Pons (tissue), 1 donor: ENCODE results near the gene PAGE5.

Source experiments
- DNase-seq: peaks from one replicate; pipeline ENCODE4 v3.0.0-alpha.2; 2016; ENCODE audit warnings: low spot score

PAGE5 gene

DNA sequence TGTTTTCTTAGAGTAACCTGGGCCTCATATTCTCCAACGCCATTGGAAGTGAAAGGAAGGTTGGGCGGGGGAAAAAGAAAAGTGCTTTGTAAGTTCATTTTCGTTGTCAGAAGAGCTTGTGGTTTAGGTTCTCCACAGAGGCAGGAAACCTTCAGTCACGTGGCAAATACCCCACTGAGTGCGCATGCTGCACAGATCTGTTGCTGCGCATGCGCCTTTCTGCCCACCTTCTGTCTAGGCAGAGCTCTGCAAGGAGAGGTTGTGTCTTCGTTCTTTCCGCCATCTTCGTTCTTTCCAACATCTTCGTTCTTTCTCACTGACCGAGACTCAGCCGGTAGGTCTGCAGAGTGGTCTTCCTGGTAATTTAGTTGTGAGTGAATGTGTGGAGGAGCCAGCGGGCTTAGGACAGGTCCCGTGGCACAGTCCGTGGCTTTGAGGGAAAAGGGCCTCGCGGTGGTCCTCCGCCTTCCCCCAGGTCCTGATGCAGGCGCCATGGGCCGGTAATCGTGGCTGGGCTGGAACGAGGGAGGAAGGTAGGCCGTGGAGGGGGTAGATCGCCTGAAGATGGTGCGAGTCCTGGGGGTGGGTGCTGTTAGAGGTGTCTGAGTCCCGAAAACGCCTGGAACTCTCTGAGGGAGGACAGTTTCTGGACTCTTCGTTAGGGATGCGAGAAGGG lies at the start of gene PAGE5:
PAGE5 (plus strand) TSS at position 228 of the 676 bp plus-strand sequence. CDS start 1,037 bp downstream, outside the sequence.
- DNase-seq: no peak

DNA sequence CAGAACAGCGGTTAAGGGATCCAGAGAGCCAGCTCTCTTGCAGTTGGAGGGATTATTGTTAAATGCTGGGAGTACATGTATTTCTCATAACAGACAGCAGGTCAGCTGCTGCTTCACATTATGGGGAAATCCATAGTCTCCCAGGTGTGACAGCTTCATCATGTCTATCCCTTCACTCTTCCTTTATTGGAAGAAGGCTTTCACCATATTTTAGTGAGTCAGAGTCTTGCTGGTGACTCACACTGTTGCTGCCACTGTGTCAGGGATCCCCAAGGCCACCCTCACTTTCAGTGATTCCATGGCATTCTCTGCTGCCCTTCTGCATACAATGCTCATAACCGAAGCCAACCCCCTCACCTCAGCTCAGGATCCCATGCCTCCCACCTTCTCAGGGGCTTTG lies 32.9 kb upstream of the PAGE5 start:
- DNase-seq: no peak

DNA sequence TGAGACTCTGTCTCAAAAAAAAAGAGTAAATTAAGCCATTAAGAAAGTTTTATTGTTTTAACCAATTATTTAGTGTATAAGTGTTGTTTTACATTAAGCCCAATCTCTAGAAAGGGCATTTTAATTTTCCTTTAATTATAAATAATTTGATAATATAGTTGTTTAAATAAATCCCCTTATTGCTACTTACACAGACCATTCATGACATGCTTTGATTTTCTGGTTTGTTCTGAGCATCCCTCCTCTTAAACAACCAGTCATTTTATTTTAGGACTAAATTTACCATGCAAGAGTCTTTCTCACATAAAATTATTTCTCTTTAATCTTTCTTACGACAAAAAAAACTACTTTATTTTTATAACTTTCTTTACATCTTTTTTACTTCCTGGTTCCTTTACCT lies 23.5 kb upstream of the PAGE5 start:
- no peak for DNase-seq

DNA sequence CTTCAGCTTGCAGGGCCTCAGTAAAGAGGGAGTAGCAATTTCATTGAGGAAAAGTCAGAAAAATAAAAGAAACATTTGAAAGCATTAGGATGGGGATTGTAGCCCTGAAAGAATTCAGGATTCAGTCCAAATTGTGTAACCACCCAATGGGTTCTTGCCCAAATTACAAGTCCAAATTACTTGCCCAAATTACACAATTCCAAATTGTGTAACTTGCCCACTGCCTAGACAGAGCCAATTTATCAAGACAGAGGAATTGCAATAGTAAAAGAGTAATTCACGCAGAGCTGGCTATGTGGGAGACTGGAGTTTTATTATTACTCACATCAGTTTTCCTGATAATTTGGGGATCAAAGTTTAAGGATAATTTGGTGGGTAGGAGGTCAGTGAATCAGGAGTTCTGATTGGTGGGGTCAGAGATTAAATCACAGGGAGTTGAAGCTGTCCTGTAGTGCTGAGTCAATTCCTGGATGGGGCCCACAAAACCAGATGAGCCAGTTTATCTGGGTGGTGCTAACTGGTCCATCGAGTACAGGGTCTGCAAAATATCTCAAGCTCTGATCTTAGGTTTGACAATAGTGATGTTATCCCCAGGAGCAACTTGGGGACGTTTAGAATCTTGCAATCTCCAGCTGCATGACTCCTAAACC lies 18.1 kb upstream of the PAGE5 start:
- DNase-seq: no peak

DNA sequence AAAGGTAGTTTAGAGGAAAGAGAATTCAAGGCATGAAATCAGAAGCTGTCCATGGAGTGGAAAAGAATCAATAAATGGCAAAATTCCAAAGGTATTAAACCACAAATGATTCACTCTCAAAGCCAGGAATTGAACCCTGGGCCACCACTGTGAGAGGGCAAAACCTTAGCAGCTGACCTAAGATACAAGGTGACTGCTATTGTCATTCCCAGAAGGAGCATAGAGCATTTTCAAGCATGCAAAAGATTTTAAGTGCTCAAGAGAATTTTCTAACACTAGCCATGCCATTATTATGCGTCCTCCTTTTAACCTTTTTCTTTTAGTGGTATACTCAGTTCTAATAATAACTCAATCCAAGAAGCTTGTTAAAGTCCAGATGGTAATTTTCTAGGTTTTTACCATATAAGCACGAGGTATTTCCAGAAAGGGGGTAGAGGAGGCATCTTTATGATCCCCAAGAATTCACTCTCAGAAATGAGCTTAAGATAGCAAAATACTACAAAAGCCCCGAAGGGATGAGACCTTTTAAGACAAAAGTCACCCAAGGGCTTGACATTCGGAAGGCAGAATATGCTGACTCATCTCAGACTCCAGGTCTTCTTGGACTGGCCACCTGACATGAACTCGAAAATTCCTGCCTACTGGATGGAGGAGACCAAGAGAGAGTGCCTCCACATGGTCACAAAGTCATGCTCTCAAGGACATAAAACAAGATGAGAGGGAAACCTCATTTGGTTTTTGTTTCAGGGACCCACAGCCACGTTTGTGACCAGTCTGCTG lies 13.8 kb upstream of the PAGE5 start:
- no peak for DNase-seq

- DNase-seq: no peak
Observed at GRCh38 chrX:55210931-55211677, 9.0 kb upstream of the PAGE5 start.

GRCh38 chrX:55213381-55213780 lies 6.8 kb upstream of the PAGE5 start:
- DNase-seq: no peak

GRCh38 chrX:55240788-55241340 lies 20.7 kb downstream of the PAGE5 start:
- DNase-seq: no peak

DNA sequence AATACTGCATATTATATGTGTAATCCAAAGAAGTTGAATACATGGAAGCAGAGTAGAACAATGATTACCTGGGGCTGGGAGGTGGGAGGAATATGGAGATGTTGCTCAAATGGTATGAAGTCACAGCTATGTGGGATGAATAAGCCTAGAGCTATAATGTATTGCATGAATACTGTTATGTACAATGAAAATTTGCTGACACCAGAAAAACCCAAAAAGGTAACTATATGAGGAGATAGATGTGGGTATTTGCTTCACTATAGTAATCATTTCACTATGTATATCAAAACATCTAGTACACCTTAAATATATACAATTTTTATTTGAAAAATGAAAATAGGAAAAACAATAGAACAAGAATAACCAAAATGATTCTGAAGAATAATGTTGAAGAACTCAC lies 33.4 kb downstream of the PAGE5 start:
- DNase-seq: no peak

- DNase-seq: no peak
Observed at GRCh38 chrX:55260806-55261205, 40.7 kb downstream of the PAGE5 start.

DNA sequence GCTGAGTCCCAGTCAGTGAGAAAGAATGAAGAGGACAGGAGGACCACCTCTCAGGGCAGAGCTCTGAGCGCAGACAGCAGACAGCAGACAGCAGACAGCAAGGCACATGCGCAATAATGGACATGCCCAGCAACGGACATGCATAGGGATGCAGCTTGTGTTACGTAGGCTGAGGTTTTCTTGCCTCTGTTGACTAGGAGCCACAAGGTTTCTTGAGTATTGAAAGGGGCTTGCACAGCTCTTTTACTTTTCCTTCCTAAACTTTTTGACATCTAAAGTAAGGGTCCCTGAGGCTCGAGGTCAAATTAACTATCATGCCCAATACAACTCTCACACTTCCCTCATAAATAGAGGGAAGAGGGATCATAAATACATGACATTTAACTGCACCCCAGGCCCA lies 44.7 kb downstream of the PAGE5 start, which contains the start of gene PAGE3:
PAGE3 (minus strand) TSS at position 101 of the 400 bp plus-strand sequence. CDS start 1,013 bp downstream, outside the sequence.
- no peak for DNase-seq
